Activated naive CD4-positive, alpha-beta T cell treated with Interleukin-2 at 50 U/mL for 16 hours (primary cell): ENCODE data around the gene CAAP1.
"Not testable (repeated sequence)": the region's sequence is repeated elsewhere in the genome, so short reads cannot be mapped to it uniquely, and the experiment has no call there.

Experiments used
- DNase-seq: peaks from one replicate; pipeline ENCODE4 v3.0.0-alpha.2; 2020

The CAAP1 gene

GRCh38 chr9:26892251-26893029 lies at the start of gene CAAP1:
Gene CAAP1 (minus strand): TSS chr9:26892802. CDS start chr9:26892715, 87 bp downstream.
- peak; percentile 96 for DNase-seq

- no peak for DNase-seq
These were observed 48.2 kb upstream of the CAAP1 start for GRCh38 chr9:26940779-26941178.

GRCh38 chr9:26939955-26940711 lies 47.5 kb upstream of the CAAP1 start:
- DNase-seq, result no peak

- DNase-seq, result no peak
These were observed 45.3 kb upstream of the CAAP1 start for GRCh38 chr9:26937816-26938371.

- no peak for DNase-seq
These were observed 43.2 kb upstream of the CAAP1 start for GRCh38 chr9:26935847-26936246.

- DNase-seq, result no peak
These were observed 36.4 kb upstream of the CAAP1 start for GRCh38 chr9:26928902-26929495.

- no peak for DNase-seq
These were observed 33.0 kb upstream of the CAAP1 start for GRCh38 chr9:26925609-26926008.

GRCh38 chr9:26919698-26920097 lies 27.1 kb upstream of the CAAP1 start:
- no peak for DNase-seq

- no peak for DNase-seq
These were observed 20.6 kb upstream of the CAAP1 start for GRCh38 chr9:26913138-26913668.

- no peak for DNase-seq
These were observed 12.1 kb upstream of the CAAP1 start for GRCh38 chr9:26904671-26905070.

GRCh38 chr9:26904070-26904469 lies 11.5 kb upstream of the CAAP1 start:
- DNase-seq, result no peak

- no peak for DNase-seq
These were observed 551 bp upstream of the CAAP1 start for GRCh38 chr9:26893030-26893676.

- no peak for DNase-seq
These were observed 876 bp downstream of the CAAP1 start for GRCh38 chr9:26891726-26892125.

GRCh38 chr9:26888271-26888670 lies 4.3 kb downstream of the CAAP1 start:
- DNase-seq, result no peak

- DNase-seq, result no peak
These were observed 10.4 kb downstream of the CAAP1 start for GRCh38 chr9:26882154-26882553.

- DNase-seq, result no peak
These were observed 12.3 kb downstream of the CAAP1 start for GRCh38 chr9:26880262-26880661.

GRCh38 chr9:26875155-26875554 lies 17.4 kb downstream of the CAAP1 start:
- not testable (repeated sequence) for DNase-seq

GRCh38 chr9:26870292-26870691 lies 22.3 kb downstream of the CAAP1 start:
- DNase-seq, result no peak

- DNase-seq, result no peak
These were observed 29.5 kb downstream of the CAAP1 start for GRCh38 chr9:26863074-26863473.

GRCh38 chr9:26856413-26857032 lies 36.1 kb downstream of the CAAP1 start:
- no peak for DNase-seq

- no peak for DNase-seq
These were observed 41.6 kb downstream of the CAAP1 start for GRCh38 chr9:26850995-26851394.

- no peak for DNase-seq
These were observed 58.8 kb downstream of the CAAP1 start for GRCh38 chr9:26833792-26834191.
